ENCODE measurements around the gene TPCN2. TPM values are rescaled to one million over a fixed set of nuclear protein-coding genes. Genes with fewer than 3 reads are reported as not detected.

The TPCN2 gene
- total RNA-seq, 4 donors from 2014 or later, result 16.8 to 33.8 (median 28.3) TPM

DNA sequence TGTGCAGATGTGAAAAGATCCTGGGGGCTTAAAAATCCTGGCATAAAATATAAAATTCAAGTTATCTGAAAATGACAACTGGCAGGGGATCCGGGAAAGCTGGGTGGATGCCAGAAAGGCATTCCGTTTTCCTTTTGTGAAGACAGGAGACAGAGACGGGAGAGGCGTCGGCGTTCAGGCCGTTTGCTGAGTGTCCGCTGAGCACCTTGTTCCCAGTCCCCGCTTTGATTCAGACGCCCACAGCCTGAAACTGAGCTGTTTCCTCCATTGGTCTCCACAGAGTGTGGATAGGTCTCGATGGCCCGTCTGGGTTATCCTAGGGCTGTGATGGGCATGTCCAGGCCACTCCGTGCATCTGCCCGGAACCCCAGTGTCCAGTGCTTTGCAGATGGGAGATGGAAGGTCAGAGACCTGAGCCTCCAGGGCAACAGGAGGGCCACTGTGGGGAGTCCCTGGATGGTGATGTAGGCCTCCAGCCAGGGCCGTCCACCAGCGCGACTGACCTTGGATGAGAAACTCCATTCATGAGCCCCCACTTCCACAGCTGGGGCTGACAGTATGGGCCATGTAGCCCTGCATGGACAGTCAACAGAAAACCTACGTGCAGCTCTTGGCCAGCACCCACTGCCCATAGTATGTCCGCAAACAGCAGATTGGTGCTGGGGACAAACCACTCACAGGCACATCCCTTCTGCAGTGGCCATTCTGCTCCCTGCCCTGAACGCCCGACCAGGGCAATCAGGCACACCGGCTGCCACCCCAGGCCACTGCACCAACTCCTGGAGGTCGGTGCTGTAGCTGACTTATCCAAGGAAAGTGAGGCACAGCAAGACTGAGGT, 47.3 kb upstream of the TPCN2 start:
- Histone ChIP-seq H3K4me1 (peaks cover 4 to 91% (median 75%) of the 10 kb centered on the region in 3 donors), H3K27ac (peak overlapping the region; percentile 88 to 99 (median 98)), H3K4me3 (no peak overlapping the region), H3K9me3 (no peaks in the 10 kb centered on the region), H3K36me3 (peaks cover 0 to 37% of the 10 kb centered on the region in 2 donors), H3K27me3 (no peaks in the 10 kb centered on the region)
- WGBS, 2 donors (ENCODE audit: low coverage in 1 of 2), result 8 to 43% methylated on average over 5 to 7 of the region's 23 CpGs
- no peak for ATAC-seq
- TF ChIP-seq EP300 (IDR thresholded peaks at IDR 0.05), result no peak
- TF ChIP-seq, protein P1, sequence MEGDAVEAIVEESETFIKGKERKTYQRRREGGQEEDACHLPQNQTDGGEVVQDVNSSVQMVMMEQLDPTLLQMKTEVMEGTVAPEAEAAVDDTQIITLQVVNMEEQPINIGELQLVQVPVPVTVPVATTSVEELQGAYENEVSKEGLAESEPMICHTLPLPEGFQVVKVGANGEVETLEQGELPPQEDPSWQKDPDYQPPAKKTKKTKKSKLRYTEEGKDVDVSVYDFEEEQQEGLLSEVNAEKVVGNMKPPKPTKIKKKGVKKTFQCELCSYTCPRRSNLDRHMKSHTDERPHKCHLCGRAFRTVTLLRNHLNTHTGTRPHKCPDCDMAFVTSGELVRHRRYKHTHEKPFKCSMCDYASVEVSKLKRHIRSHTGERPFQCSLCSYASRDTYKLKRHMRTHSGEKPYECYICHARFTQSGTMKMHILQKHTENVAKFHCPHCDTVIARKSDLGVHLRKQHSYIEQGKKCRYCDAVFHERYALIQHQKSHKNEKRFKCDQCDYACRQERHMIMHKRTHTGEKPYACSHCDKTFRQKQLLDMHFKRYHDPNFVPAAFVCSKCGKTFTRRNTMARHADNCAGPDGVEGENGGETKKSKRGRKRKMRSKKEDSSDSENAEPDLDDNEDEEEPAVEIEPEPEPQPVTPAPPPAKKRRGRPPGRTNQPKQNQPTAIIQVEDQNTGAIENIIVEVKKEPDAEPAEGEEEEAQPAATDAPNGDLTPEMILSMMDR (IDR thresholded peaks at IDR 0.05), result no peak
- TF ChIP-seq POLR2A (IDR thresholded peaks at IDR 0.05), result peak in 1 of 2 donors; percentile 10
- no peak for TF ChIP-seq POLR2AphosphoS5 (IDR thresholded peaks at IDR 0.05)

DNA sequence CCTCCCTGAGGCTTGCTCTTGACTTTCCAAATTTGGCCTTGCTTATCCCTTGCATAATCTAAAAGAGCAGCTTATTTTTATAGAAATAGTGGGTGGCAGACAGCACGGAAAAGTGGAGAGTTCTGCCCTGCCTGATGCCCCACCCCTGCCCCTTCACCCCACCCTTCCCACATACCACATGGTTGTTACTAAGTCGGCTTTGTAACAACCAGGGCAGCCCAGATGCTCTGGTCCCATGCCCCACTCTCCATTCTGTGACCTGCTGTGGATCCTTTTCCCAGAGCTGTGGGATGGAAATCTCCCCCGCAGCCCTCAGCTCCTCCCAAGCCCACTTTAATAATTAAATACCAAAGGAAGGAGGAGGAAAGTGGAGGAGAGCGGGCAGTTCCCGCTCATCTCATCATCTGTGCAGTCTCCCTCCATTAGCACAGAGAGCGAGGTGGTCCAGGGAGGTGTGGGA, 46.6 kb upstream of the TPCN2 start:
- H3K4me3 ChIP-seq, result no peak overlapping the region
- 37% methylated on average over 5 of the region's 6 CpGs; no CpG with 5 or more reads in 1 of the 2 donors for WGBS, 2 donors (ENCODE audit: low coverage in 1 of 2)
- no peaks in the 10 kb centered on the region for H3K27me3 ChIP-seq
- H3K4me1 ChIP-seq, result peaks cover 4 to 98% (median 81%) of the 10 kb centered on the region in 3 donors
- peak overlapping the region; percentile 88 to 99 (median 98) for H3K27ac ChIP-seq
- TF ChIP-seq, protein P1 (IDR thresholded peaks at IDR 0.05), result no peak
- TF ChIP-seq POLR2AphosphoS5 (IDR thresholded peaks at IDR 0.05) (peak; percentile 63), EP300 (IDR thresholded peaks at IDR 0.05) (no peak), POLR2A (IDR thresholded peaks at IDR 0.05) (no peak)
- H3K36me3 ChIP-seq, result peaks cover 0 to 43% of the 10 kb centered on the region in 2 donors
- no peaks in the 10 kb centered on the region for H3K9me3 ChIP-seq
- ATAC-seq, result peak; percentile 52

- H3K36me3 ChIP-seq, result peaks cover 0 to 45% of the 10 kb centered on the region in 2 donors
- H3K9me3 ChIP-seq, result no peaks in the 10 kb centered on the region
- H3K27me3 ChIP-seq, result no peaks in the 10 kb centered on the region
- no peak for ATAC-seq
- peak overlapping the region; percentile 88 to 99 (median 98) for H3K27ac ChIP-seq
- WGBS, 2 donors (ENCODE audit: low coverage in 1 of 2), result 54% methylated on average over 3 of the region's 13 CpGs; no CpG with 5 or more reads in 1 of the 2 donors
- H3K4me3 ChIP-seq, result no peak overlapping the region
- H3K4me1 ChIP-seq, result peaks cover 4 to 99% (median 85%) of the 10 kb centered on the region in 3 donors
- TF ChIP-seq POLR2AphosphoS5 (IDR thresholded peaks at IDR 0.05) (no peak), POLR2A (IDR thresholded peaks at IDR 0.05) (no peak), EP300 (IDR thresholded peaks at IDR 0.05) (no peak)
- TF ChIP-seq, protein P1 (IDR thresholded peaks at IDR 0.05), result no peak
Measured at GRCh38 chr11:69002570-69003231, 46.0 kb upstream of the TPCN2 start.

DNA sequence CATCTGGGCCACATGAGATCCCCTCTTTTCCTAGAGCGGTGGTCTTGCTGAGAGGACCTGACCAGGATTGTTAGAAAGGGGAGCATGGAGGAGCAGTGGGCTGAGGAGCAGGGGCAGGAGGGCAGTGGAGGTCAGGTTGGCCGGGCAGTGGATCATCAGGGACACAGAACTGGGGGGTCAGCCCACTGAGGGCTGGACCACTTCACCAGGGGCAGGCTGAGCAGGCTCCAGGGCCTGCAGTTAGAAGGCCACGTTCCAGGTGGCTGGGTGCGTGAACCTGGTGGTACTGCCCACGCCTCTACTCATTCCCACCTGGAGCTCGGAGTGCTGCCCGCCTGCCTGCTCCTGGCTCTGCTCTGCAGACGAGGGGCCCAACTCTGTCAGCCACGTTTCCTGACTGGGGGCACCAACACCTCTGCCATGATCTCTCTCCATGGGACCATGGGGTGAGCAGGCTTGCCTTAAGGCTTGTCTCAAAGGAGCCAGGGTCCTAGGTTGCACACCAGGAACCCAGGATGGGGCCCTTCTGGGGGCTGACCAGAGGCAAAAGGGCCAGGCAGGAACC, 45.3 kb upstream of the TPCN2 start:
- no peaks in the 10 kb centered on the region for H3K27me3 ChIP-seq
- peaks cover 0 to 45% of the 10 kb centered on the region in 2 donors for H3K36me3 ChIP-seq
- TF ChIP-seq EP300 (IDR thresholded peaks at IDR 0.05), result no peak
- no peak for TF ChIP-seq POLR2AphosphoS5 (IDR thresholded peaks at IDR 0.05)
- TF ChIP-seq POLR2A (IDR thresholded peaks at IDR 0.05), result no peak
- TF ChIP-seq, protein P1 (IDR thresholded peaks at IDR 0.05), result no peak
- WGBS, 2 donors (ENCODE audit: low coverage in 1 of 2), result no CpG with 5 or more reads among the region's 9 CpGs
- no peak overlapping the region for H3K4me3 ChIP-seq
- H3K4me1 ChIP-seq, result peaks cover 4 to 99% (median 85%) of the 10 kb centered on the region in 3 donors
- ATAC-seq, result no peak
- no peaks in the 10 kb centered on the region for H3K9me3 ChIP-seq
- H3K27ac ChIP-seq, result peak overlapping the region; percentile 88 to 99 (median 98)
